ENCODE data around the gene PDIA4. TPM values are rescaled to one million over a fixed set of nuclear protein-coding genes. Genes with fewer than 3 reads are reported as not detected.

The PDIA4 gene
- total RNA-seq, 4 donors from 2014 or later: 40.6 to 105 (median 86.1) TPM

GRCh38 chr7:148964483-148965267 is 63.6 kb downstream of the PDIA4 start:
- peak overlapping the region; percentile 56 to 84 (median 73) for H3K27ac ChIP-seq
- 52 to 61% methylated on average over 15 of the region's 15 CpGs for WGBS, 2 donors
- intact Hi-C loops (cut with DNase I): loop anchor here (5.0 to 10.0 kb wide), 2 partner anchors 390 to 457 kb away; no protein-coding TSS in a partner anchor
- H3K4me1 ChIP-seq: peaks cover 4 to 36% (median 10%) of the 10 kb centered on the region in 3 donors
- no peaks in the 10 kb centered on the region for H3K27me3 ChIP-seq
- TF ChIP-seq POLR2A (IDR thresholded peaks at IDR 0.05): no peak
- no peak for TF ChIP-seq CTCF (IDR thresholded peaks at IDR 0.05)
- no peaks in the 10 kb centered on the region for H3K36me3 ChIP-seq
- DNase-seq: no peak
- H3K4me3 ChIP-seq: peak overlapping the region in 3 of 4 donors; percentile 62 to 72 (median 63)
- no peaks in the 10 kb centered on the region for H3K9me3 ChIP-seq

GRCh38 chr7:148963583-148964482 is 64.5 kb downstream of the PDIA4 start:
- intact Hi-C loops (cut with DNase I): loop anchor here (10.0 kb wide), 1 partner anchor 389 kb away; no protein-coding TSS in a partner anchor
- Histone ChIP-seq H3K4me1 (peaks cover 4 to 36% (median 10%) of the 10 kb centered on the region in 3 donors), H3K9me3 (no peaks in the 10 kb centered on the region), H3K4me3 (peak overlapping the region; percentile 35 to 72 (median 62)), H3K27ac (peak overlapping the region; percentile 62 to 84 (median 74)), H3K27me3 (no peaks in the 10 kb centered on the region), H3K36me3 (no peaks in the 10 kb centered on the region)
- WGBS, 2 donors: 13 to 28% methylated on average over 19 to 20 of the region's 20 CpGs
- no peak for TF ChIP-seq POLR2A (IDR thresholded peaks at IDR 0.05)
- no peak for TF ChIP-seq CTCF (IDR thresholded peaks at IDR 0.05)
- no peak for DNase-seq

GRCh38 chr7:148962823-148963582 is 65.3 kb downstream of the PDIA4 start:
- Histone ChIP-seq H3K36me3 (no peaks in the 10 kb centered on the region), H3K4me3 (peak overlapping the region; percentile 35 to 72 (median 62)), H3K4me1 (peaks cover 4 to 36% (median 10%) of the 10 kb centered on the region in 3 donors), H3K27me3 (no peaks in the 10 kb centered on the region), H3K9me3 (no peaks in the 10 kb centered on the region), H3K27ac (peak overlapping the region; percentile 62 to 84 (median 74))
- intact Hi-C loops (cut with DNase I): loop anchor here (10.0 kb wide), 1 partner anchor 388 kb away; no protein-coding TSS in a partner anchor
- TF ChIP-seq POLR2A (IDR thresholded peaks at IDR 0.05) (no peak), CTCF (IDR thresholded peaks at IDR 0.05) (peak; percentile 33 to 72 (median 66))
- 0% methylated on average over 5 of the region's 5 CpGs for WGBS, 2 donors
- no peak for DNase-seq

- TF ChIP-seq POLR2A (IDR thresholded peaks at IDR 0.05) (no peak), CTCF (IDR thresholded peaks at IDR 0.05) (no peak)
- H3K4me3 ChIP-seq: peak overlapping the region; percentile 35 to 72 (median 62)
- no peak for DNase-seq
- intact Hi-C loops (cut with DNase I): loop anchor here (10.0 kb wide), 1 partner anchor 388 kb away; no protein-coding TSS in a partner anchor
- H3K27me3 ChIP-seq: no peaks in the 10 kb centered on the region
- peak overlapping the region in 2 of 4 donors; percentile 84 for H3K27ac ChIP-seq
- 3 to 14% methylated on average over 5 of the region's 5 CpGs for WGBS, 2 donors
- H3K9me3 ChIP-seq: no peaks in the 10 kb centered on the region
- H3K36me3 ChIP-seq: no peaks in the 10 kb centered on the region
- peaks cover 4 to 36% (median 10%) of the 10 kb centered on the region in 3 donors for H3K4me1 ChIP-seq
Measured at GRCh38 chr7:148962440-148962822, 65.9 kb downstream of the PDIA4 start.

All from esophagus squamous epithelium (tissue), 5 donors.